ENCODE results near the gene CST5.
"Not testable (repeated sequence)": the region's sequence is repeated elsewhere in the genome, so short reads cannot be mapped to it uniquely, and the experiment has no call there.

The CST5 gene

DNA sequence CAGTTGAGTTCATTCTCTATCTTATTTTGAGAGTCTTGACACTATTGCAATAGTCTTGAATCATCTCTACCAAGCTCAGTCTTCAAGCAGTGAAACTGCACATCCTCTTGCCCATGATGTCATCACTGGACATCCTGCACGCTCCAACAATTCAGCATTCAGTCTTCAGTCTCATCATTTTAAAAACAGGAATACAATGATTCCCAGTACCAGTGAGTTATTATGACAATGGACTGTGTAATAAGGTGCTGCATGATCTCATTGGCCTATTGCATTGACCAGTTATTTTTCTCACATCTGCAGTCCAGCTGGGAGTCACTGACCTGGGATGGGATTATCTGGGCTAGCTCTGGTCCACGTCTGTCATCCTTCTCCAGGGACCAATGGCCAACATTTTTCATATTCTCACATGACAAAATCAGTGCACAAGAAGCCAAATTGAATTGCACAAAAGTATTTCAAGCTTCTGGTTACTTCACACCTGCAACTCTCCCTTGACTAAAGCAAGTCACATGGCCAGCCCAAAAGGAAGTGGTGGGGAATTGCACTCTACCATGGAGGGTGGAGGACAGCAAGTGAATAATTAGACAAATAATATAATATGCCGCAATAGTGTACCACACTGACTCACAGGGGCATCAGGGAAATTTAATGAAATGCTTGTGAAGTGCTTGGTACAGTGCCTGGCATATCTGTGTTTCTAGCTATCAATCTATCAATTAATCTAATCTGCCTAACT is 46.6 kb downstream of the CST5 start:
- DNase-seq, result no peak

DNA sequence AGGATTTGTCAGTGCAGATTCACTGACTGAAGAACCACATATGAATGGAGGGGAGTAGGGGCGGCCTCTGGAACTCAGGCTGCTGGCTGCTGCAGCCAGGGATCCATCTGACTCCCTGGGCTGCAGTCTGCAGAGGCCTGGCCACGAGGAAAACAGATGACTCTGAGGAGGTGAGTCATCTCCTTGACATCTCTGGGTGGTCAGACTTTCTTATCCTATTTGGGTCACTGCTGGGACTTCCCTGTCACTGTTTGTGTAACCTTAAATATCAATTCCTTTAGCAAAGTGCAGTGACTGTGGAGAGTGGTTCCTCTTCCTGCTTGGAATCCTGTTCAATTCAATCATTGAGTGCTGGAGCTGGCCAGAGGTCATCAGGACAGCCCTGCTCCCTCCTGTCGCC is 47.6 kb downstream of the CST5 start:
- DNase-seq, result not testable (repeated sequence)

DNA sequence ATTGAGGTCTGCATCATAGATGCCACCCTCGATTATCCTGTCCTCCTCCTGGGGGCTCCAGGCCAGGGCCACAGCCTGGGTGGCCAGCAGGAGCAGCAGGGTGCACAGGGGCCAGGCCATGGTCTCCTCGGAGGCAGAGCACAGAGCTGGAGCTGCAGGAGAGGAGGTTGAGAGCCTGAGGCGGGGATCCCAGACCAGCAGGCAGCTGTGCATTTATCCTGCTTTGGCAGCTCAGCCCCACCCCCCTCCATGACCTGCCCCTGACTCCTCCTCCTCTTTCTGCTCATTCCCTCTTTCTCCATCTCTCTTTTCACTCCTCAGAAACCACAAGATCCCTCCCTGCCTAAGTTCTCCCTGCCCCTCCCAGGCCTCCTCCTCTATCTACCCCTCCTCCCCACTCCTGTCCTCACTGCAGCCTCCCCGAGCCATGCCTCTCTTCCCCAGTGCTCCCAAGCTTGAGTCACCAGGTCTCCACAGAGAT is 53.0 kb downstream of the CST5 start, which contains the start of gene CST2:
CST2 (minus strand) TSS at position 189 of the 481 bp plus-strand sequence; CDS start at position 120, 69 bp downstream.
- no peak for DNase-seq
